Dendritic cell treated with granulocyte-macrophage colony-stimulating factor and Interleukin-4, amounts not matched to agents 40 ng/mL and 50 ng/mL, for 4 days (primary cell): Measurements from ENCODE around the gene PGLYRP3.

Experiments
- H3K27ac Mint-ChIP-seq: one replicate; pipeline ENCODE4 v1.8.0; 2022; ENCODE audit warnings: mild to moderate bottlenecking, mixed read lengths
- H3K27me3 Mint-ChIP-seq: one replicate; pipeline ENCODE4 v1.8.0; 2022; ENCODE audit warnings: mild to moderate bottlenecking, mixed read lengths
- H3K36me3 Mint-ChIP-seq: one replicate; pipeline ENCODE4 v1.8.0; 2022; ENCODE audit warnings: low read depth, mixed read lengths
- H3K4me1 Mint-ChIP-seq: one replicate; pipeline ENCODE4 v1.8.0; 2022; ENCODE audit warnings: low read depth, mixed read lengths
- H3K4me3 Mint-ChIP-seq: one replicate; pipeline ENCODE4 v1.8.0; 2022; ENCODE audit warnings: mild to moderate bottlenecking, moderate library complexity, mixed read lengths
- H3K9me3 Mint-ChIP-seq: one replicate; pipeline ENCODE4 v1.8.0; 2022; ENCODE audit warnings: mixed read lengths
- intact Hi-C: fragments of 100-400 bp; cut with micrococcal nuclease; formaldehyde crosslinking; loops from one replicate; pipeline ENCODE4 v1.15.0; 2022

PGLYRP3 gene

GRCh38 chr1:153312570-153313186 is at the start of gene PGLYRP3:
TSS of gene PGLYRP3 (minus strand) at chr1:153312952. CDS start at chr1:153310665, 2,287 bp downstream.
- intact Hi-C loops, result no loop called here
- H3K9me3 Mint-ChIP-seq, result no peaks in the 10 kb centered on the region
- H3K36me3 Mint-ChIP-seq, result no peaks in the 10 kb centered on the region
- H3K4me1 Mint-ChIP-seq, result peaks cover under 1% of the 10 kb centered on the region
- peaks cover 11% of the 10 kb centered on the region for H3K27me3 Mint-ChIP-seq
- no peak within 1 kb of the TSS for H3K4me3 Mint-ChIP-seq
- no peak within 1 kb of the TSS for H3K27ac Mint-ChIP-seq

- intact Hi-C loops, result no loop called here
- Mint-ChIP-seq H3K4me1 (peaks cover 97% of the 10 kb centered on the region), H3K9me3 (no peaks in the 10 kb centered on the region), H3K27ac (peak overlapping the region; percentile 94), H3K36me3 (peaks cover 18% of the 10 kb centered on the region), H3K4me3 (no peak overlapping the region), H3K27me3 (no peaks in the 10 kb centered on the region)
Observed at GRCh38 chr1:153362187-153362775, 49.5 kb upstream of the PGLYRP3 start.

- H3K27me3 Mint-ChIP-seq, result no peaks in the 10 kb centered on the region
- peak overlapping the region; percentile 94 for H3K27ac Mint-ChIP-seq
- H3K4me1 Mint-ChIP-seq, result peaks cover 97% of the 10 kb centered on the region
- intact Hi-C loops, result no loop called here
- H3K36me3 Mint-ChIP-seq, result peaks cover 18% of the 10 kb centered on the region
- no peaks in the 10 kb centered on the region for H3K9me3 Mint-ChIP-seq
- H3K4me3 Mint-ChIP-seq, result no peak overlapping the region
Observed at GRCh38 chr1:153361480-153362109, 48.8 kb upstream of the PGLYRP3 start.

- H3K4me1 Mint-ChIP-seq, result peaks cover 96% of the 10 kb centered on the region
- intact Hi-C loops, result no loop called here
- no peak overlapping the region for H3K4me3 Mint-ChIP-seq
- H3K36me3 Mint-ChIP-seq, result peaks cover 18% of the 10 kb centered on the region
- H3K9me3 Mint-ChIP-seq, result no peaks in the 10 kb centered on the region
- no peaks in the 10 kb centered on the region for H3K27me3 Mint-ChIP-seq
- H3K27ac Mint-ChIP-seq, result peak overlapping the region; percentile 94
Observed at GRCh38 chr1:153360592-153361479, 48.1 kb upstream of the PGLYRP3 start.

GRCh38 chr1:153360190-153360589 is 47.4 kb upstream of the PGLYRP3 start:
- Mint-ChIP-seq H3K36me3 (peaks cover 18% of the 10 kb centered on the region), H3K4me1 (peaks cover 90% of the 10 kb centered on the region), H3K27me3 (no peaks in the 10 kb centered on the region), H3K4me3 (peak overlapping the region; percentile 52), H3K27ac (peak overlapping the region; percentile 94), H3K9me3 (no peaks in the 10 kb centered on the region)
- intact Hi-C loops, result no loop called here

GRCh38 chr1:153359241-153359640 is 46.5 kb upstream of the PGLYRP3 start:
- Mint-ChIP-seq H3K4me1 (peaks cover 80% of the 10 kb centered on the region), H3K27me3 (no peaks in the 10 kb centered on the region), H3K27ac (peak overlapping the region; percentile 94), H3K36me3 (peaks cover 18% of the 10 kb centered on the region), H3K9me3 (no peaks in the 10 kb centered on the region), H3K4me3 (peak overlapping the region; percentile 81)
- intact Hi-C loops, result loop anchor here (2.0 to 5.0 kb wide), 2 partner anchors 28 to 208 kb away; partner anchors contain the start of gene S100A2

GRCh38 chr1:153358691-153358975 is 45.9 kb upstream of the PGLYRP3 start:
- Mint-ChIP-seq H3K9me3 (no peaks in the 10 kb centered on the region), H3K27ac (peak overlapping the region; percentile 94), H3K36me3 (peaks cover 18% of the 10 kb centered on the region), H3K27me3 (no peaks in the 10 kb centered on the region), H3K4me1 (peaks cover 75% of the 10 kb centered on the region), H3K4me3 (peak overlapping the region; percentile 81)
- intact Hi-C loops, result loop anchor here (2.0 to 5.0 kb wide), 2 partner anchors 28 to 209 kb away; partner anchors contain the start of gene S100A2

- intact Hi-C loops, result loop anchor here (2.0 to 5.0 kb wide), 2 partner anchors 29 to 209 kb away; partner anchors contain the start of gene S100A2
- Mint-ChIP-seq H3K36me3 (peaks cover 18% of the 10 kb centered on the region), H3K27me3 (no peaks in the 10 kb centered on the region), H3K9me3 (no peaks in the 10 kb centered on the region), H3K4me3 (peak within 1 kb of the TSS; percentile 81), H3K27ac (peak within 1 kb of the TSS; percentile 94), H3K4me1 (peaks cover 69% of the 10 kb centered on the region)
Observed at GRCh38 chr1:153357853-153358690, 45.3 kb upstream of the PGLYRP3 start, which contains the start of gene S100A9. TSS of gene S100A9 (plus strand) at chr1:153357854. CDS start at chr1:153358284, 430 bp downstream.

- Mint-ChIP-seq H3K27ac (peak overlapping the region; percentile 94), H3K4me3 (peak overlapping the region; percentile 81), H3K4me1 (peaks cover 61% of the 10 kb centered on the region), H3K27me3 (no peaks in the 10 kb centered on the region), H3K9me3 (no peaks in the 10 kb centered on the region), H3K36me3 (peaks cover 18% of the 10 kb centered on the region)
- intact Hi-C loops, result loop anchor here (5.0 kb wide), 1 partner anchor 210 kb away; the partner anchor contains the start of gene S100A2
Observed at GRCh38 chr1:153357076-153357852, 44.5 kb upstream of the PGLYRP3 start.

GRCh38 chr1:153356392-153357075 is 43.8 kb upstream of the PGLYRP3 start:
- Mint-ChIP-seq H3K36me3 (peaks cover 18% of the 10 kb centered on the region), H3K4me3 (peak overlapping the region; percentile 17), H3K9me3 (no peaks in the 10 kb centered on the region), H3K27me3 (peaks cover 1% of the 10 kb centered on the region), H3K4me1 (peaks cover 54% of the 10 kb centered on the region), H3K27ac (peak overlapping the region; percentile 94)
- intact Hi-C loops, result loop anchor here (5.0 kb wide), 1 partner anchor 211 kb away; the partner anchor contains the start of gene S100A2

GRCh38 chr1:153355445-153356071 is 42.8 kb upstream of the PGLYRP3 start:
- Mint-ChIP-seq H3K27ac (no peak overlapping the region), H3K4me3 (no peak overlapping the region), H3K27me3 (peaks cover 5% of the 10 kb centered on the region), H3K36me3 (peaks cover 9% of the 10 kb centered on the region), H3K9me3 (no peaks in the 10 kb centered on the region), H3K4me1 (peaks cover 44% of the 10 kb centered on the region)
- intact Hi-C loops, result loop anchor here (1.0 to 5.0 kb wide), 2 partner anchors 49 to 212 kb away; partner anchors contain the start of gene S100A2
